ENCODE measurements around the gene CXCL11.
"Not testable (repeated sequence)": the region's sequence is repeated elsewhere in the genome, so short reads cannot be mapped to it uniquely, and the experiment has no call there.

The CXCL11 gene

GRCh38 chr4:76043306-76043705, 7.4 kb upstream of the CXCL11 start:
- in situ Hi-C loops (cut with MboI; ENCODE audit: low sequenced_read_pairs), result not testable (repeated sequence)

- in situ Hi-C loops (cut with MboI; ENCODE audit: low sequenced_read_pairs), result not testable (repeated sequence)
These were observed 6.5 kb upstream of the CXCL11 start for GRCh38 chr4:76042241-76042998.

- in situ Hi-C loops (cut with MboI; ENCODE audit: low sequenced_read_pairs), result no loop called here
These were observed 985 bp upstream of the CXCL11 start for GRCh38 chr4:76036855-76037254.

- in situ Hi-C loops (cut with MboI; ENCODE audit: low sequenced_read_pairs), result no loop called here
These were observed 729 bp downstream of the CXCL11 start for GRCh38 chr4:76035141-76035540.

GRCh38 chr4:76029300-76029699, 6.6 kb downstream of the CXCL11 start:
- in situ Hi-C loops (cut with MboI; ENCODE audit: low sequenced_read_pairs), result no loop called here

GRCh38 chr4:76028350-76028765, 7.5 kb downstream of the CXCL11 start:
- in situ Hi-C loops (cut with MboI; ENCODE audit: low sequenced_read_pairs), result no loop called here

- in situ Hi-C loops (cut with MboI; ENCODE audit: low sequenced_read_pairs), result no loop called here
These were observed 11.8 kb downstream of the CXCL11 start for GRCh38 chr4:76024065-76024464.

GRCh38 chr4:76023389-76023788, 12.5 kb downstream of the CXCL11 start, which contains the start of gene CXCL10:
CXCL10 (minus strand) TSS chr4:76023497; CDS start chr4:76023431, 66 bp downstream.
- in situ Hi-C loops (cut with MboI; ENCODE audit: low sequenced_read_pairs), result no loop called here

GRCh38 chr4:76022677-76023076, 13.2 kb downstream of the CXCL11 start:
- in situ Hi-C loops (cut with MboI; ENCODE audit: low sequenced_read_pairs), result no loop called here

GRCh38 chr4:76022031-76022430, 13.8 kb downstream of the CXCL11 start:
- in situ Hi-C loops (cut with MboI; ENCODE audit: low sequenced_read_pairs), result no loop called here

GRCh38 chr4:76017056-76017686, 18.7 kb downstream of the CXCL11 start:
- in situ Hi-C loops (cut with MboI; ENCODE audit: low sequenced_read_pairs), result no loop called here

GRCh38 chr4:76016393-76016792, 19.5 kb downstream of the CXCL11 start:
- in situ Hi-C loops (cut with MboI; ENCODE audit: low sequenced_read_pairs), result no loop called here

GRCh38 chr4:76013540-76013939, 22.3 kb downstream of the CXCL11 start:
- in situ Hi-C loops (cut with MboI; ENCODE audit: low sequenced_read_pairs), result no loop called here

GRCh38 chr4:76012388-76012801, 23.5 kb downstream of the CXCL11 start:
- in situ Hi-C loops (cut with MboI; ENCODE audit: low sequenced_read_pairs), result no loop called here

- in situ Hi-C loops (cut with MboI; ENCODE audit: low sequenced_read_pairs), result no loop called here
These were observed 24.0 kb downstream of the CXCL11 start for GRCh38 chr4:76011700-76012387.

GRCh38 chr4:76011018-76011670, 24.7 kb downstream of the CXCL11 start:
- in situ Hi-C loops (cut with MboI; ENCODE audit: low sequenced_read_pairs), result no loop called here

GRCh38 chr4:76010576-76010975, 25.3 kb downstream of the CXCL11 start:
- in situ Hi-C loops (cut with MboI; ENCODE audit: low sequenced_read_pairs), result no loop called here

GRCh38 chr4:76009311-76009710, 26.6 kb downstream of the CXCL11 start:
- in situ Hi-C loops (cut with MboI; ENCODE audit: low sequenced_read_pairs), result no loop called here

GRCh38 chr4:76007089-76007862, 28.6 kb downstream of the CXCL11 start, which contains the start of gene CXCL9:
CXCL9 (minus strand) TSS chr4:76007509; CDS start chr4:76007449, 60 bp downstream.
- in situ Hi-C loops (cut with MboI; ENCODE audit: low sequenced_read_pairs), result no loop called here

GRCh38 chr4:76003620-76004019, 32.2 kb downstream of the CXCL11 start:
- in situ Hi-C loops (cut with MboI; ENCODE audit: low sequenced_read_pairs), result no loop called here

Measured in hTERT RPE-1 (cell line).